HG03565 (cell line): ENCODE data around the gene PRDM7.
"Not testable (repeated sequence)": the region's sequence is repeated elsewhere in the genome, so short reads cannot be mapped to it uniquely, and the experiment has no call there.

Experiments
- ATAC-seq: cut with Tn5 transposase; IDR thresholded peaks from one replicate; pipeline ENCODE4 v1.9.1; 2021; ENCODE audit warnings: mild to moderate bottlenecking, moderate library complexity; ENCODE audit not compliant: unreplicated experiment

Gene PRDM7

DNA sequence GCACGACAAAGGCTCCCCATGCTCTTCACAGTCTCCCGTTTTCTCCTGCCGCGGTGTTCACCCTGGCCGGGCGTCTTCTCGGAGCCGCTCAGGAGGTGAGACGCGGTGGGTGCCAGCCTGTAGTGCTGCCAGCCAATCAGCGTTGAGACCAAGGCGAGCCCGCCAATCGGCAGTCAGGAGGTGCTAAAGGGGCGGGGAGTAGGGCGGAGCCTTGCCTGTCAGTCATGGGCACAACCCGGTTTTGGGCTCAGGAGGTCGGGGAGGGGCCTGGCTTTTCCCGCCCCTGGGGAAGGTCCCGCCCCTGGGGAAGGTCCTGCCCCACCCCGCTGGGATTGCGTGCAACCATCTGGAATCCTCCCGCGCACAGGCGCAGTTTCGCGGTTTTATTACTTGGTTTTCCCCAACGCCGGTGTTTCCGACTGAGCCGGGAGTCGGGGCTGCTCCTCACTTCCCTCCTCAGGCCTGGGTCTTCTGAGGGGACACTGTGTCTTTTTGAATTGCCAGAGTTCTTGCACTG, at the start of gene PRDM7:
TSS of gene PRDM7 (minus strand) at position 92 of the 517 bp plus-strand sequence. CDS start 1,421 bp downstream, outside the sequence.
- ATAC-seq = peak; percentile 73

DNA sequence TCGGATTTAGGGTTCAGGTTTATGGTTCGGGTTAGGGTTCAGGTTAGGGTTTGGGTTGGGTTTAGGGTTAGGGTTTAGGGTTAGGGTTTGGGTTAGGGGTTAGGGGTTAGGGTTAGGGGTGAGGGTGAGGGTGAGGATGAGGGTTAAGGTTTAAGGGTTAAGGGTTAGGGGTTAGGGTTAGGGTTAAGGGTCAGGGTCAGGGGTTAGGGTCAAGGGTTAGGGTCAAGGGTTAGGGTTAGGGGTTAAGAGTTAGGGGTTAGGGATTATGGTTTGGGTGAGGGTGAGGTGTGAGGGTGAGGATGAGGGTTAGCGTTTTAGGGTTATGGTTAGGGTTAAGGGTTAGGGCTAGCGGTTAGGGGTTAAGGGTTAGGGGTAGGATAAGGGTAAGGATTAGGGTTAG, 44.7 kb upstream of the PRDM7 start:
- not testable (repeated sequence) for ATAC-seq

DNA sequence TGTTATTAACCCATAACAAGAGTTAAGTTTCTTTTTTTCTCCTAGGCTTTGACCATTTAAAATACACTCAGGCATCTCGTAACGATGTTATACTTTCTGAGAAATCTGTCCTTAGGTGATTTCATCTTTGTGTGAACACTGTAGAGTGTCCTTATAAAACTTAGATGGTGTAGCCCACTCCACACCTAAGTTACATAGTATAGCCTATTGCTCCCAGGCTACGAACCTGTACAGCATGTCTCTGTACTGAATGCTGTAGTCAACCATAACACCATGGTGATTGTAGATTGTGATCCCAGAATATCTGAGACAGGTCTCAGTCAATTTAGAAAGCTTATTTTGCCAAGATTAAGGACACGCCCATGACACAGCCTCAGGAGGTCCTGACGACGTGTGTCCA, 30.5 kb upstream of the PRDM7 start:
- ATAC-seq = not testable (repeated sequence)

DNA sequence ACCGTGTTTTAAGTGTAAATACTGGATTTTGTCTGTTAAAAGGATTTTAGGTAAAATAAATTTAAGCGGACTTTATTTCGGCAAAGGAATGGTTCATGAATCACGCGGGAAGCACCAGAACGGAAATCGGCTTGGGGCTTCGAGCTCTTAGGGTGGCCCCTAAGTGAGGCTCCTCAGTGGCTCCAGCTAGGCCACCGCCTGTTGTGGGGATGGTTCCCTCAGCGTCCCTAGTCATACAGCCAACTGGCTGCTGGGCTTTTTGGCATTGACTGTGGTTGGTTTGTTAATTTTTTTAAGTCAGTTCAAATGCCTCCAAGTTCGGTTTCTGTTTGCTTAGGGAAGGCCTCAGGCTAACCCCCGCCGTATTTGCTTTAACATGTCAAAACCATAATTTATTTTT, 29.9 kb upstream of the PRDM7 start:
- ATAC-seq = not testable (repeated sequence)

DNA sequence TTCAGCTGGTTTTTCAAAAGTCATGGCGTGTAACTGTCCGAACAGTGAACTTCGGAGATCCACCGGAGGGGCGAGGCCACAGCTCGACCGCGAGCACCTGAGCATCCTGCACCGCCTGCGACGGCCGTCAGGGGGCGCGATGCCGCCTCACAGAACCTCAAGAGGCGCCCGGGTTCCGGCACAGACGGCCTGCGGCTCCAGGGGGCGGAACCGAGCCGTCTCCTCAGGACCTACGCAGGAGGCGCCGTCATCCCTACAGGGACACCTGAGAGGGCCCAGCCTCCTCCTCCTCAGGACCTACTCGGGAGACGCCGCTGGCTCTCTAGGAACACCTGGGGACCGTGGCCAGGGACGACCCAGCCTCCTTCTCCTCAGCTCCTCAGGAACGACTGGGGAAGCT, 29.1 kb upstream of the PRDM7 start:
- ATAC-seq = not testable (repeated sequence)

DNA sequence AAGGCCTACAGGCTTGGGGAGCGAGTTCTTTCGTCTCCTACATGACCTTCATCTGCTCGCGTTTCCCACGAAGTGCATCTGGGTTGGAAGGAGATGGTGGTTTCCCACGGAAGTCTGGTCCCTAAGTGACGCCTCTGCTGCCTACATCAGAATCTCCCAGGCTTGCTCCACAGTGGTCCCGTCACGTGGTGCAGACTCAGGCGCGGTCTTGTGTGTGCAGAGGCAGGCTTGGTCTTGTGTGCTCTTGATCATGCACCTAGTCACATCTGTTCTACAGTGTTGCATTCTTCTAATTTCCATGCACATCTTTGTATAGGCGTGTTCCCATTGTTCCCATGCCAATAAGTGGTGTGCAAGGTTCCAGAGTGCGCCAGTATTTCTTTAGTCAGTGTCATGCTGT, 27.6 kb upstream of the PRDM7 start:
- ATAC-seq = not testable (repeated sequence)

DNA sequence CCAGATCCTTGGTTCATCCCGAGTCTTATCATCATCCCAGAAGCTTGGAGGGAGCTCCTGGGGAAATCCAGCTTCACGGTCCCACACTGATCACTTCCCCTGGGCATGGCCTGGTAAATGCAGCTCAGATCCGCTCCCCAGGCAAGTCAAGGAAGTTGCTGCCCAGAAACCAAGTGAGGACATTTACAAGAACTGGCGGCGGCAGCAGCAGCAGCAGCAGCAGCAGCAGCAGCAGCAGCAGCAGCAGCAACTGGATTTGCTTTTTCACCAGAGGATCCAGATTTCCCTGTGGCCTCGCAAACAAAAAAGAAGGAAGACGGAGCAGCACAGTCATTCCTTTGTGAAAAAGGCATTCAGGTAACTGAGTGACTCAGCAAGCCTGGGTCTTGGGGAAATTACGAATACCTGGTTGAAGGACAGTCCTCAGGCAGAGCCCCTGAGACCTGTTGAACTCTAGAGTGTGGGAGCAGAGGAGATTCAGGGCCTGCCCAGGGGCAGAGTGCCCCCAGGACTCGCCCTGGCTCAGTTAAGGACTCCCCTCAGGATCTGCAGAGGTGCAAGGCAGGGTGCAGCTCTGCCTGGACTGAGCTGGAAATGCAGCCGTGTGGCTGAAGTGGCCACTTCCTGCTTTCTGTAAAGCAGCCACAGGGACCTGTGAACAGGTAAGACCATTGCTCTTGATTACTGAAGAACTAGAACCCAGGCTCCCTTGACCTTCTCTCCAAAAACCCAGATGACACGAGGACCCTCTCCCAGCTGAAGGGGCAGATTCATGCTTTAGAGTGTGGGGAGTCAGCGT, 25.2 kb upstream of the PRDM7 start:
- ATAC-seq = not testable (repeated sequence)

DNA sequence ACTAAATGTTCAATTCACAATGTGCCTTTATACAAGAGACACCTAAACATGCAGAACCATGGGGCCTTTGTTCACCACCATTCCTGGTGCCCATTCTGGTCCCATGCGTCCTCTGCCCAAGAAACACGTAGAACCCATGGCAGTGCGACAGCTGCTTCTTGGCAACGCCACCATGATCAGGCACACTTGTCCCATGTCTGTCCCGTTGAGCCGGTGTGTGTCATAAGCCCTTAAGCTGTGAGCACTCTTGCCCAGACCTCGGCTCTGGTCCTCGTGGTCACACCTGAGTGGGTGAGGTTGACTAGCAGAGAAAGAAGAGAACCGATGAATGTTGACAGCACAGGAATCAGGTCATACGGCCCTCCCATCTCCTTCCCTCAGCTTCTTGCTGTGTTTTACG, 24.2 kb upstream of the PRDM7 start:
- ATAC-seq = not testable (repeated sequence)

DNA sequence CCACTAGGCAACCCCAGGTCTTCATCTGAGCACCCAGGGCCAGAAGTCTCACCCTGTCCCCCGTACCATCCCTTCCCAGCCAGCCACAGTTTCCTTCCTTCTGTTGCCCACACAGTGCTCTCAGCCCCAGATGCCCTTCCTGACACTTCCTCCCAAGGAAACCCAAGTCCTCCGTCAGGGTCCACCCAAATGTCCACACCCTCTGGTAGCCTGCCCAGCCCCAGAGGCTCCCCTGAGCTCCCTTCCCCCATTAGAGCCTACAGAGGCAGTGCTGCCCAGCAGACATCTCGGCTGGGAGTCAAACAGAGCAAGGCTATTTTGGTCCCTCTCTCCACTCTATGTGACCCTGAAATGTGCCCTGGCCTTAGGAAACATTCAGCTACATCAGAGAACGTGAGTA, 23.7 kb upstream of the PRDM7 start:
- not testable (repeated sequence) for ATAC-seq

DNA sequence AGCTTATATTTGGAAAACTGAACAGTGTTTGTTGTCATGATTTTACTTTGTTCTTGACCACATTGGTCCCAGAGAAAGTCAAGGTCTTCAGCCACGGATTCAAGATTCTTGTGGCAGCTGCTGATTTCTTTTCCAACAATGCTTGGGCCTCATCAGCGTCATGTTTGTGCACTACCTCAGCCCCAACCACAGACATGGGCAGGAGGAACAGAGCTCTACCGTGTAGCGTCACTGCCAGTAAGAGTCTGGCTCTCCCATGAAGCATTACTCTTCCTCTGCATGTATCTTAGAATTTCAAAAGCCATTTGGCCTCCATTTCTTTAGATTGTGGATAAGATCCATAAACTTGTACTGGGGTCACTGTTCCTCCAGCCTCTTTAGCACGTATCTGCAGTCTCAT, 23.1 kb upstream of the PRDM7 start:
- ATAC-seq = not testable (repeated sequence)

DNA sequence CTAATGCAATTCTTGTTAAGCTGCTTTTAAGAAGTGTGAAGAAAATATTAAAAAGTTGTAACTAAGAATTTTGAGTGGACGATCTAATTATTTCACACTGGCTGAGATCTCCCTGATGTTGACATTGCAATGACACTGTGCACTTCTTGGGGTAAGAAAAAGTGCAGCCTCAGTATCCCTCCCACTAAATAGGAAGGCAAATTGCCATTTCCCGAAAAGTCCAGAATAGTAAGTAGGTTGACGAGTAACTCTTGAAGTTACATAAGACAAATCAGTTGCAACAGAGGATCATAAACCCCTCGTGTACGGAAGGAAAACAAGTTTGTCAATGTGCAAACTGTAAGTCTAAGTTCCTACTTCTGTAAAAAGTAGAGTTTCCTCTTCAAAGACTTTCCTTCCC, 21.8 kb upstream of the PRDM7 start:
- ATAC-seq = not testable (repeated sequence)

DNA sequence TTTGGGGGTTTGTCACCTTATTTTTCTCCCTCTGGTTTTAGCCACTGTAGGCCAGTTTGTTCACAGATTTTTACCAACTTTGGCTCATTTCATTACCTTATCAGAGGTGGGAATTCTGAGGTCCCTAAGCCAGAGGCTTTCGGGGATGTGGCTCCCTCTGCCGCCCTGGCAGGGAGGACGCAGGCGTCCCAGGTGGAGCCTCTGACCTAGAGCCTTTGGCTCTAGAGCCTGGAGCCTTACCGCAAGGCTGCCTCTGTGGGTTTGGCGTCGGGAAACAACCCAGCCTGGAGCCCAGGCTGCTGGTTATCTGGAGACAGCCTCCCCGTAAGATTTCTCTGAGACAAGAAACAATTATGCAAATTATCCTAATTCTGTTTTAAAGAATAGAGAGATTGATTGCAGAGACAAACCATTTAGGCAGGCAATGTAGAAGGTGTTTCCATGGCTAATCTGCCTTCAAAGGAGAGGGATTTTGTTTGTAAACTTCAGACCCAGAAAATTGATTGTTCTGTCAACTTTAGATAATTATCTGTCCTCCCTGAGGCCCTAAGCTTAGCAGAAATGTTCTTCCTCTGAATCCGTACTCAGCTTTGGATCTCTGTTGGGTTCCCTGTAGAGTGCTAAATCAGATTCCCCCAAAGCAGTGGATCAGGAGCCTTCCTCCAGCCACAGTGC, 20.0 kb upstream of the PRDM7 start:
- ATAC-seq = not testable (repeated sequence)

DNA sequence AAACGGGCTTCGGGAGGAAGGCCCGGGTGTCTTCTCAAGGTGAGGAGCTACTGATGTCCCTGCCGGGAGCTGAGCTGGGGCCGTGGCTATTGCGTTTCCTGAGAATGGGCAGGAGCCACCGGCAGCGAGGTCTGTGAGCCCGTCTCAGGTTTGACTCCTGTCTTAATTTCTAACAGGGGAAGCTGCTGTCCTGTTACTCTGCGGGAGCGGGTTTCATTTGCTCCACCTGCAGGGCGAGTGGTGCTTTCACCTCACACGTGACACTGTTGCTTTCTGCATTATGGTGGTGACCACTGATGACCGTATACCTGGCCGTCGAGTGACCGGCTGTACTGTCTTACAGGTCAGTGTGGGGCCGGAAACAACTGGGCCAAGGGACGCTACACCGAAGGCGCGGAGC, 17.7 kb upstream of the PRDM7 start:
- ATAC-seq = not testable (repeated sequence)

DNA sequence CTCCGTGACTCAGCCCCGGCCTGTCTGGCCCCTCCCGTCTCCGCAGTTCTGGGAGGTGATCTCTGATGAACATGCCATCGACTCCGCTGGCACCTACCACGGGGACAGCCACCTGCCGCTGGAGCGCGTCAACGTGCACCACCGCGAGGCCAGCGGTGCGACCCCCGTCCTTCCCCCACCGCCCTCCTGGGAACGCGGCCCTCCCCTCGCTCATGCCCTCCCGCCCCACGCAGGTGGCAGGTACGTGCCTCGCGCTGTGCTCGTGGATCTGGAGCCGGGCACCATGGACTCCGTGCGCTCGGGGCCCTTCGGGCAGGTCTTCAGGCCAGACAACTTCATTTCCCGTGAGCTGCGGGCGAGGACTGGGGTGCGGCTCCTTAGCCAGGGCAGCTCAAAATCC, 17.2 kb upstream of the PRDM7 start:
- ATAC-seq = not testable (repeated sequence)

DNA sequence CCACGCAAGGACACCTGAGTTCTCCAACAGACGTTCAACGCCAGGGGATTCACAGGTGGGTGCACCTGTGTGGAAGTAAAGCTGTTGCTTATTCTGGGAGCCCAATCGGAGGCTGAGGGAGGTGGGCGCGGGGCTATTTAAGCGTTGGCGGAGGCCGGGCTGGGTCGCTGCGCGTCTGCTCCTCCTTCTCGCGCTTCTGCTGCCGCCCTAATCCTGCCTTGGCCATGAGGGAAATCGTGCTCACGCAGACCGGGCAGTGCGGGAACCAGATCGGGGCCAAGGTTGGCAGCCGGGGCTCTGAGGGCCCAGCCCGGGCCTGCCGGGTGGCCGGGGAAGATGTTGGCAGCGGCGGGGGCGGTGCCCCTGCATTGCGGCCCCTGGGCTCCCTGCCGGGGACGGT, 16.7 kb upstream of the PRDM7 start:
- not testable (repeated sequence) for ATAC-seq

DNA sequence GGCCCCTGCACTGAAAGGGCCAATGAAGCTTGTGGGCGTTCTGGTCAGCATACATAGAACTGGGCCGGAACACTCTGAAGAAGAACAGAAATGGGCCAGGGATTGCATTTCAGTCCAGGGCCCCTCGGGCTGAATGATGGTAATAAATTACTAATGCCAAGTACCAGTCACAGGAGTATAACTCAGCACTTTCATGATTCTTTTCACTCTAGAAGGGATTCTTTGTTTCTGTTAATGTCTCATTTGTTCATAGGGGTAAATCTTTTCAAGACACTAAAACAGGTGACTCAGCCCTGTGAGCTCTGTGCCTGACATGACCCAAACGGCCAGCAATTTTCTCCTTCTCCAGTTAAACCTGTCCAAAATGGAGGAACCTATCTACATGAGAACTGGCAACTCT, 15.7 kb upstream of the PRDM7 start:
- ATAC-seq = not testable (repeated sequence)

DNA sequence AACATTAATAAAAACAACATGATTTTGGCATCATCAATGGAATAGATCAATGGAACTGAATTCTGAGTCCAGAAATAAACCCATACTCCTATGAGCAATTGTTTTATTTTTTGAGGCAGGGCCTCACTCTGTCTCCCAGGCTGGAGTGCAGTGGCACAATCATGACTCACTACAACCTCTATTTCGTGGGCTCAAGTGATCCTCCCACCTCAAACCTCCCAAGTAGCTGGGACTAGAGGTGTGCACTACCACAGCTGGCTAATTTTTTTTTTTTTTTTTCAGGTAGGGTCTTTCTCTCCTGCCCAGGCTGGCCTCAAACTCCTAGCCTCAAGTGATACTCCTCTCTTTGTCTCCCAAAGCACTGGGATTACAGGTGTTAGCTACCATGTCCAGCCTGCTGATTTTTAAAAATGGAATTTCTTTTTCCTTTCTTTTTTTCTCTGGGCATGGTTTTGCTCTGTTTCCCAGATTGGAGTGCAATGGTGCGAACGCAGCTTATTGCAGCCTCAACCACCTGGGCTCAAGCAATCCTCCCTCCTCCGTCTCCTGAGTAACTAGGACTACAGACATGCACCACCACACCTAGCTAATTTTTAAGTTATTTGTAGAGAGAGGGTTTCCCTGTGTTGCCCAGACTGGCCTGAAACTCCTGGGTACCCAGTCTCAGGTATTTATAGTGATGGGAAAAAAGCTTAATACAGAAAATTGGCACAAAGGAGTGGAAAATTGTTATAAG, 7.3 kb upstream of the PRDM7 start:
- ATAC-seq = no peak

DNA sequence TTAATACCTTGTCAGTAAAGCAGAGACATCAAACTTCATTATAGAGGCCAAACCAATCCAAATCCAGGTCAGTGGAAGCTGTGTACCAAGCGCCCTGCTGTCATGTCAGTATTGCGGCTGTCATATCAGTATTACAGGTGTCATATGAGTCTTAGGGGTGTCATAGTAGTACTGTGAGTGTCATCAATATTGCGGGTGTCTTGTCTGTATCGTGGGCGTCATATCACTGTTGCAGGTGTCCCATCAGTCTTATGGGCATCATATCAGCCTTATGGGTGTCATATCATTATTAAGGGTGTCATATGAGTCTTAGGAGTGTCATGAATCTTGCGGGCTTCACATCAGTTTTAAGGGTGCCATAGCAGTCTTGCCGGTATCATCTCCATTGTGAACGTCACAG, 6.0 kb upstream of the PRDM7 start:
- no peak for ATAC-seq

DNA sequence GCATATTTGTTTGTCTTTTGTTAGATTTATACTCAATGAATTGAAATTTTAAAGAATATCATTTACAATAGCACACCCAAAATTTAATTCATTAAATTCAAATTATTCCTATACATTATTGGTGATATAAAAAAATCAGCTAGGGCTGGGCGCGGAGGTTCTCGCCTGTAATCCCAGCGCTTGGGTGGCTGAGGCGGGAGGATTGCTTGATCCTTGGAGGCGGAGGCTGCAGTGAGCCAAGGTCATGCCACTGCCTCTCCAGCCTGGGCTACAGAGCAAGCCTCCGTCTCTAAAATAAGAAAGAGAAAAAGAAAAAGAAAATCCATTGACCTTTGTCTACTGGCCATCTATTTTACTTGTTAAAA, 4.5 kb upstream of the PRDM7 start:
- no peak for ATAC-seq

DNA sequence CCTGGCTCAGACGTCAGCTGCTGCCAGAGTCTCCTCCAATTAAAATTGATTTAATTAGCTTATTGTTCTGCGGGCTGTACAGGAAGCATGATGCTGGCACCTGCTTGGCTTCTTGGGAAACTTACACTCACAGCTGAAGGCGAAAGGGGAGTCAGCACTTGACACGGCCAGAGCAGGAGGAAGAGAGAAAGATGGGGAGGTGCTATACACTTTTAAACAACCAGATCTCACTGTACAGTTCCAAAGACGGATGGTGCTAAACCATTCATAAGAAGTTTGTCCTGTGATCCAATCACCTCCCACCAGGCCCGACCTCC, 1.4 kb upstream of the PRDM7 start:
- no peak for ATAC-seq

DNA sequence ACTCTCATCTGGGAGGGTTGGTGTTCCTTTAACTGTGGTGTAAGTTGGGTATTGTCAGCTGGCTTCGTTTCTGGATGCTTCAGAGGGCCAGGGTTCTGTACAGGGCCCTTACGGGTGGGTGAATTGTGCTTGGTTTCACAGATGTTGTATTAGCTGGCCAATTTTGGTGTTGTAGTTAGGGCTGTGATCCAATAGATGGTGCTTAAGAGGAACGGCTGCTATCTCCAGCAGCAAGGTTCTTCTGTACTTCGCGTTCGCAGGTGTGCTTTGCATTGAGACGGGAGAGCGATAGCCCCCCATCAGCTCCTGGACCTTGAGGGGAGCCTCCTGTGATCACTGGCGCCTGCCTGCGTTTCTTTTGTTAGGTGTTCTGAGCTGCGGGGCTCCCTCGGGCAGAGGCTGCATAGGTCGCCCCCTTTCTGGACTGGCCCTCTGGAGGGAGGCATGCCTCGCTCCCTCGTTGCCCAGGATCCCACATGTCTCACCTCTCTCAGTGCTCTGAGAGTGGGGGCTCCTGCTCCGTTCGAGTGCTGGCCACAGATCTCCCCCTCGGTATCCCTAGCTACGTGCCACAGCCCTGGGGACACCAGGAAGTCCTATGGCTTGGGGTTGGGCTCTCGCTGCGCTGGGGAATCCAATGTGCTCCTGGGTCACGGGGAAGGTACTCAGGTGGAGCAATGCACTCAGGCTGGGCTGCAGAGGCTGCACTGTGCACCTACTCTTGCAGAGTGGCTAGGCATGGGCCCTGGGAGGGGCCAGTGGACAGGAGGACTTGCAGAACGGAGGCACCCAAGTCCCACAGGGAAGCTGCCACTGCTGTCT, 837 bp upstream of the PRDM7 start:
- peak; percentile 25 for ATAC-seq
